Activated CD4-positive, alpha-beta T cell treated with anti-CD3 and anti-CD28 coated beads for 1 hour (primary cell): Measurements from ENCODE around the gene PTF1A.

Source experiments
- DNase-seq: peaks from one replicate; pipeline ENCODE4 v3.0.0-alpha.2; 2020

The PTF1A gene

GRCh38 chr10:23191764-23192711, at the start of gene PTF1A:
Gene PTF1A (plus strand): TSS chr10:23192312. CDS start chr10:23192531, 219 bp downstream.
- DNase-seq: no peak

GRCh38 chr10:23146258-23146657, 45.9 kb upstream of the PTF1A start:
- DNase-seq: no peak

GRCh38 chr10:23147035-23147434, 45.1 kb upstream of the PTF1A start:
- DNase-seq: no peak

GRCh38 chr10:23148214-23148613, 43.9 kb upstream of the PTF1A start:
- no peak for DNase-seq

GRCh38 chr10:23150091-23150490, 42.0 kb upstream of the PTF1A start:
- no peak for DNase-seq

GRCh38 chr10:23150610-23151009, 41.5 kb upstream of the PTF1A start:
- no peak for DNase-seq

GRCh38 chr10:23151071-23151470, 41.0 kb upstream of the PTF1A start:
- no peak for DNase-seq

GRCh38 chr10:23155169-23155568, 36.9 kb upstream of the PTF1A start:
- no peak for DNase-seq

GRCh38 chr10:23156447-23157150, 35.5 kb upstream of the PTF1A start:
- no peak for DNase-seq

- no peak for DNase-seq
Measured at GRCh38 chr10:23157239-23157681, 34.9 kb upstream of the PTF1A start.

- no peak for DNase-seq
Measured at GRCh38 chr10:23157691-23158369, 34.3 kb upstream of the PTF1A start.

GRCh38 chr10:23158370-23158769, 33.7 kb upstream of the PTF1A start:
- no peak for DNase-seq

- DNase-seq: no peak
Measured at GRCh38 chr10:23171232-23171876, 20.8 kb upstream of the PTF1A start.

GRCh38 chr10:23172429-23173213, 19.5 kb upstream of the PTF1A start:
- DNase-seq: no peak

- no peak for DNase-seq
Measured at GRCh38 chr10:23173214-23174073, 18.7 kb upstream of the PTF1A start.

- DNase-seq: no peak
Measured at GRCh38 chr10:23174074-23174976, 17.8 kb upstream of the PTF1A start.

- DNase-seq: no peak
Measured at GRCh38 chr10:23174977-23175512, 17.1 kb upstream of the PTF1A start.

- DNase-seq: no peak
Measured at GRCh38 chr10:23186178-23186577, 5.9 kb upstream of the PTF1A start.

GRCh38 chr10:23186697-23187096, 5.4 kb upstream of the PTF1A start:
- no peak for DNase-seq

GRCh38 chr10:23187155-23187554, 5.0 kb upstream of the PTF1A start:
- no peak for DNase-seq
